GM18951 (cell line): ENCODE results near the gene C1QTNF8.
"Not testable (repeated sequence)": the region's sequence is repeated elsewhere in the genome, so short reads cannot be mapped to it uniquely, and the experiment has no call there.

Source experiments
- POLR2A ChIP-seq: IDR thresholded peaks from 4 replicates; pipeline ENCODE4 v1.6.1; 2011; ENCODE audit warnings: mild to moderate bottlenecking; ENCODE audit not compliant: insufficient read length, insufficient read depth; ENCODE audit errors: extremely low read depth
- in situ Hi-C: fragments of 300-500 bp; cut with MboI; formaldehyde crosslinking; loops from one replicate; pipeline ENCODE4 v1.12.0; 2022; ENCODE audit warnings: low sequenced_read_pairs, mixed read lengths, inconsistent platforms; ENCODE audit not compliant: unreplicated experiment

C1QTNF8 gene

GRCh38 chr16:1099189-1100083 lies 3.4 kb upstream of the C1QTNF8 start:
- no peak for TF ChIP-seq POLR2A
- in situ Hi-C loops: no loop called here

DNA sequence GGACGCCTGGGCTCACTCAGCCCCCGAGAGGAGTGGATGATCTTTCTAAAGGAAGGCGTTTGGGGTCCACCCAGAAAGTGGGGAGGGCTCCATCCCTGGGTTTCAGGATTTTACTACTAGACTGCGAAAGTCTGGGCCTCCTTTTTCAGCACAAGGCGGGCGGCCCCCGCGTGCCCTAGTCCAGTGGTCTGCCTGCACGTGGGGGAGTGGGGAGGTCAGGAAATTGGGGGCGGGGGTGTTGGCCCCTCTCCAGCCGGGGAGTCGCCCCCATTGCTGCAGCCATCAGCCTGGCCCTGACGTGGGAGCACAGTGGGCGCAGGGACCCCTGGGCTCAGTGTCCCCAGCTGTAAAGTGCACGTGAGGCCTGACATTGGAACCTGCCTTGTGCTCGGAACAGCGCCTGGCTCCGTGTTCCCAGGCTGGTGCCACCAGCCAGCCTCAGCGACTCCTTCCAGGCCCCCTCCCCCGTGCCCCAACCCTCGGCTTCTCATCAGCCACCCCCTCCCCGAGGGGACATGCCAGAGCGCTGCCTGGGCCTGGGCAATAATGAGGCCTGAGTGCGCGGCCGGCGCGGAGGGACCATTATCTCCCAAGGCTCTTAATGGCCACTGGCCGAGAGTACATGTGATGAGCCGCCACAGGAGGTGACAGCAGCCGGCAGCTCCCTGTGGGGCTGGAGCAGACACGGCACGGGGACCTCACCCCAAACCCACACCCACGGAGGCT lies 2.4 kb upstream of the C1QTNF8 start:
- in situ Hi-C loops: no loop called here
- no peak for TF ChIP-seq POLR2A

DNA sequence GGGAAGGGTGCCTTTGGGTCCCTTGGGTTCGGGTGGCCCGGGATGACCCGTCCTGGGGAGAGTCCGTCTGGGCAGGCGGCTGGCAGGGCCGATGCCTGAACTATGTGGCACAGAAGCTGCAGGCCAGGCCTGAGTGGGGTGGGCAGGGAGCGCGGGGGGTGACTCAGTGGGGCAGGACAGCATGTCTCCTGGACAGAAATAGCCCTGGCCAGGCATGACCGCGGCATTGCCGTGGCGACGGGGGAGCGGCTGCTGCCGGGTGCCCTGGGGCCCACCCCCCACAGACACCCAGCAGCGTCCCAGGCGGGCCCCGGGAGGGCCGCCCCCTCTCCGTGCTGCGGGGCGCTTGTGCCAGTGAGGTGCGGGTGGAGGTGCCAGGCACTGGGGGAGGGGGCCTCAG lies 1.8 kb upstream of the C1QTNF8 start:
- in situ Hi-C loops: no loop called here

GRCh38 chr16:1097156-1097555 lies 1.1 kb upstream of the C1QTNF8 start:
- in situ Hi-C loops: no loop called here
- no peak for TF ChIP-seq POLR2A

More for the DNA sequence above, 1.8 kb upstream of the C1QTNF8 start:
- TF ChIP-seq POLR2A: no peak

DNA sequence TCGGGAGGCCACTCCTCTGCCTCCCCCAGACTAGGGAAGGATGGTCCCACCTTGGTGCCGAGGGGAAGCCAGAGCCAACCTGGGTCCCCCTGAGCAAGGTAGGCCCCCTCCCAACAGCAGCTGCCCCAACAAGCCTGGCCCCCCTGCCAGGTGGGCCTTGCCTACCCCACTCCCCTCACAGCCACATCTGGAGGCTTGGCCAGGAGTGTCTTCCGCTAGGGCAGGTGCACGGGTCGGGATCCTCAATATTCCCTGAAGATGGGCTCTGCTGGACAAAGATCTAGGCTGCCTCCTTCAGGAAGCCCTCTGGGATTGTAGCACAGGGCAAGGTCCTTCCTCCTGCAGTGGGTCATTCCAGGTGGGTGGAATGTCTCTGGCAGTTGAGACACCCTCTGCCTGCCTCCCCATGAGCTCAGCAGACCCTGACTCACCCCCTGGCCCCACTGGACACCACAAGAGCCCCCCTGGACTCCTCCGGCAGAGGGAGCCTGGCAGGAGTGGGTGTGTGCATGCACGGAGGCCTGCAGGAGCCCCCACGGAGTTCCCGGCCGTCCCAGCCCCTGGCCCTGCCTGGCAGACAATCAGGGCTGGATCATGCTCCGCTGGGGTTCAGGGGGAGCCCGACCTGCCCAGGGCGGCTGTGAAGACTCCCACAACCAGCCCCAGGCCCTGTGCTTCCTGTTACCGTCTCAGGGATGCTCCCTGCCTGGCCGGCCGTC lies 435 bp downstream of the C1QTNF8 start:
- in situ Hi-C loops: no loop called here
- no peak for TF ChIP-seq POLR2A

DNA sequence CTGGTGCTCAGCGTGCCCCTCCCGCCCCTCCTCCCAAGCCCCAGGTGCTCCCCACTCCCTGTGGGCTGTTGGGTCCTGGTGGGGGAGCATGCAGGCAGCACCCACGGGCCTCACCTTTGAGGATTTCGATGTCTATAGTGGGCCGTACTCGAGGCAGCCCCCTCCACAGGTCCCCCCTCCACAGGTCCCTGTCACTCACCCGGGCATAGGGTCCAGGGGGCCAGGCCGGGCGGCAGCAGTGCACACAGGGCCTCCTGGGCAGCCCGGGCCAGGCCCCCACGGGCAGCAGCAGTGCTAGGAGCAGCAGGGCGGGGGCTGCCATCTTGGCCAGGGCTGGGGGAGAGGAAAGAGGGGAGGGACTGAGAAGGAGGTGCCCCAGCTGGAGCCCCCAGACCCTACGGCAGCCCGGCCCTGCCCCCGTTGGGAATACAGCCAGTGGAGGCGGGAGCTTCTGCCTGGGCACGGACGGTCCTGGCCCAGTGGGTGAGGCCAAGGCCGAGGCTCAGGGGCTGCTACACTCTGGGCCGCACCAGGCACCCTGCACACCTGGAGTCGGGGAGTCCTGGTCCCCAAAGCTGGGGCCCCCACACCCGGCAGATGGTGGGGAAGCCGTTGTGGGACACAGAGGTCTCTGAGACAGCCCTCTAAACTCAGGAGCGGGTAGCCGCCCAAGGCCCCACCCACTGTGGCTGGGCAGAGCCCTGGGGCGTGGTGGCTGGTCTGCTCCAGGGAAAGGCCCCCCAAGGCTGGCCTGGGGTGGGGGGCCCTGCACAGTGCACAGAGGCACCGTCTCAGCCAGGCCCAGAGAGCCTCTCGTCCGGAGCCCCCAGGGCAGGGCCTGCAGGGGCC lies 1.2 kb downstream of the C1QTNF8 start:
- no peak for TF ChIP-seq POLR2A
- in situ Hi-C loops: no loop called here

GRCh38 chr16:1094124-1094479 lies 1.9 kb downstream of the C1QTNF8 start:
- no peak for TF ChIP-seq POLR2A
- in situ Hi-C loops: no loop called here

DNA sequence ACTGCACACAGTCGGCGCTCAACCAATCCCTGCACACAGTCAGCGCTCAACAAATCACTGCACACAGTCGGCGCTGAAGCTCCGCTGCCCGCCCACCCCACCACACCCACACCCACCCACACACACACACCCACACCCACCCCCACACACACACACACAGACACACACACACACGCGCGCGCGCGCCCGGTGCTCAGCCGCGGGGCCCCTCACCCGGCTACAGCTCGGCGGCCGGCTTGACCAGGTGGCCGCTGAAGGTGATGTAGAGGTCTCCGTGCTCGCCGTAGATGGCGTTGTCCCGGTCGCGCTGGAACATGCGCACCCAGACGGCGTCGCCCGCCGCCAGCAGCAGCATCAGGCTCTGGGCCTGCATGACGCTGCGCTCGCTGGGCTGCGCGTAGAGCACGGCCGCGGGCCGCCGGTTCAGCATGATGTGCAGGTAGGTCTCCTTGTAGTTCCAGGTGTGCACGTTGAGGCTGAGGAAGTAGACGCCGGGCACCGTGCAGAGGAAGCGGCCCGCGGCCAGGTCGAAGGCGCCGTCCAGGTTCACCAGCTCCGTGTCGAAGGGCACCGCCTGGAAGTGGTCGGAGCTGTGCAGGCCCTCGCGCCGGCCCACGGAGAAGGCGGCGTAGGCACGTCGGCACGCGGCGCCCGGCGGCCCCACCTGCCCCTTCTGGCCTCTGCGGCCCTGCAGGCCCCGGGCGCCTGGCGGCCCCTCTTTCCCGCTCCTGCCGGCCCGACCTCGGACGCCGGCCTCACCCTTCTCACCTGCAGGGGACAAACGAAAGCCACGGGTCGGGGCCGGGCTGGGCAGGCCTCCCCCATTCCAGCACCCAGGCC lies 2.5 kb downstream of the C1QTNF8 start:
- in situ Hi-C loops: no loop called here
- no peak for TF ChIP-seq POLR2A

DNA sequence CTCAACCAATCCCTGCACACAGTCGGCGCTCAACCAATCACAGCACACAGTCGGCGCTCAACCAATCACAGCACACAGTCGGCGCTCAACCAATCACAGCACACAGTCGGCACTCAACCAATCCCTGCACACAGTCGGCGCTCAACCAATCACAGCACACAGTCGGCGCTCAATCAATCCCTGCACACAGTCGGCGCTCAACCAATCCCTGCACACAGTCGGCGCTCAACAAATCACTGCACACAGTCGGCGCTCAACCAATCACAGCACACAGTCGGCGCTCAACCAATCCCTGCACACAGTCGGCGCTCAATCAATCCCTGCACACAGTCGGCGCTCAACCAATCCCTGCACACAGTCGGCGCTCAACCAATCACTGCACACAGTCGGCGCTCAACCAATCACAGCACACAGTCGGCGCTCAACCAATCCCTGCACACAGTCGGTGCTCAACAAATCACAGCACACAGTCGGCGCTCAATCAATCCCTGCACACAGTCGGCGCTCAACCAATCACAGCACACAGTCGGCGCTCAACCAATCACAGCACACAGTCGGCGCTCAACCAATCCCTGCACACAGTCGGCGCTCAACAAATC lies 3.3 kb downstream of the C1QTNF8 start:
- in situ Hi-C loops: not testable (repeated sequence)

GRCh38 chr16:1091992-1092552 lies 4.0 kb downstream of the C1QTNF8 start:
- in situ Hi-C loops: no loop called here
- TF ChIP-seq POLR2A: no peak
